ENCODE results near the gene MEIS2.
"Not testable (repeated sequence)": the region's sequence is repeated elsewhere in the genome, so short reads cannot be mapped to it uniquely, and the experiment has no call there.

MEIS2 gene

DNA sequence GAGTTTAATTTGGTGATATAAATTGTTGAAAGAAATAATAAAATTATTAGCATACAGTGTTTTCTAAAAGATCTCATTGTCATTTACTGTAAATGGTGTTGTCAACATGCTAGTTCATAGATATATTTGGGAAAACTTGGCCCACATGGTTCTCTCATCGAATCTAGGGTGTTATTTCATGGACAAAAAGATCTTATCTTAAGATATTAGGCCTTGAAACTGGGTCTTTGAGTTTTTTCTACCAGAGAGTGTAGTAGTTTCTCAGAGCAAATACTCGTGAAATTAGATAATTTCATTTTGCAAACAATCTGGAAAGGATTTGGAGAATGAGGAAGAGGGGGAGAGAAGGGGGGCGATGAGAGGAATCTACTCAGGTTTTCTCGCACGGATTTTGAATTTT lies 107.9 kb downstream of the MEIS2 start:
- TF ChIP-seq, protein P1, sequence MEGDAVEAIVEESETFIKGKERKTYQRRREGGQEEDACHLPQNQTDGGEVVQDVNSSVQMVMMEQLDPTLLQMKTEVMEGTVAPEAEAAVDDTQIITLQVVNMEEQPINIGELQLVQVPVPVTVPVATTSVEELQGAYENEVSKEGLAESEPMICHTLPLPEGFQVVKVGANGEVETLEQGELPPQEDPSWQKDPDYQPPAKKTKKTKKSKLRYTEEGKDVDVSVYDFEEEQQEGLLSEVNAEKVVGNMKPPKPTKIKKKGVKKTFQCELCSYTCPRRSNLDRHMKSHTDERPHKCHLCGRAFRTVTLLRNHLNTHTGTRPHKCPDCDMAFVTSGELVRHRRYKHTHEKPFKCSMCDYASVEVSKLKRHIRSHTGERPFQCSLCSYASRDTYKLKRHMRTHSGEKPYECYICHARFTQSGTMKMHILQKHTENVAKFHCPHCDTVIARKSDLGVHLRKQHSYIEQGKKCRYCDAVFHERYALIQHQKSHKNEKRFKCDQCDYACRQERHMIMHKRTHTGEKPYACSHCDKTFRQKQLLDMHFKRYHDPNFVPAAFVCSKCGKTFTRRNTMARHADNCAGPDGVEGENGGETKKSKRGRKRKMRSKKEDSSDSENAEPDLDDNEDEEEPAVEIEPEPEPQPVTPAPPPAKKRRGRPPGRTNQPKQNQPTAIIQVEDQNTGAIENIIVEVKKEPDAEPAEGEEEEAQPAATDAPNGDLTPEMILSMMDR (IDR thresholded peaks at IDR 0.05; ENCODE audit: unreplicated experiment in 3 of 3): no peak
- H3K36me3 Mint-ChIP-seq (ENCODE audit: low read depth): peaks cover 76% of the 10 kb centered on the region
- no peaks in the 10 kb centered on the region for H3K27me3 Mint-ChIP-seq (ENCODE audit: low read depth)
- H3K27ac Mint-ChIP-seq: no peak overlapping the region
- peaks cover 11% of the 10 kb centered on the region for H3K4me1 Mint-ChIP-seq
- H3K4me3 Mint-ChIP-seq: no peak overlapping the region
- no peaks in the 10 kb centered on the region for H3K9me3 Mint-ChIP-seq

DNA sequence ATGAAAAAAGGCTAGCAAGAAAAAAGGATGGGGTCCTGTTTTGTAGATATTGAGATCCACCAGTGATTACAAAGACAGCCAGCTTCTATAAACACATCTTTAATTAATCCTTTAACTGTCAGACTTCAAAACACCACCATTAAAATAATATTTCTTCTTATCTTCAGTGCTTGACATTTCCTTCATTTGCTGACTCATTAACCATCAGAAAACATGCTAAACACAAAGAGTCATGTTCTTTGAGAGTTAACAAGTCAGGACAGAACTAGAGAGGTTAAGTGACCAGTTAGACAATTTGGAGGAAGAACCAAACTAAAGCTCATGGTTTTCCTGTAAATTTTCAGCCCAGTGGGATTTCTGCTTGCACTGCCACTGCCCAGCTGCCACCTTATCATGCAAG lies 111.4 kb downstream of the MEIS2 start:
- TF ChIP-seq, protein P1 (IDR thresholded peaks at IDR 0.05; ENCODE audit: unreplicated experiment in 3 of 3): no peak
- no peak overlapping the region for H3K27ac Mint-ChIP-seq
- no peaks in the 10 kb centered on the region for H3K27me3 Mint-ChIP-seq (ENCODE audit: low read depth)
- no peak overlapping the region for H3K4me3 Mint-ChIP-seq
- H3K4me1 Mint-ChIP-seq: peaks cover 4% of the 10 kb centered on the region
- peaks cover 87% of the 10 kb centered on the region for H3K36me3 Mint-ChIP-seq (ENCODE audit: low read depth)
- peaks cover 27% of the 10 kb centered on the region for H3K9me3 Mint-ChIP-seq

GRCh38 chr15:36982430-36982829 lies 117.9 kb downstream of the MEIS2 start:
- Mint-ChIP-seq H3K27me3 (ENCODE audit: low read depth) (no peaks in the 10 kb centered on the region), H3K36me3 (ENCODE audit: low read depth) (peaks cover 81% of the 10 kb centered on the region), H3K9me3 (peaks cover 53% of the 10 kb centered on the region), H3K27ac (no peak overlapping the region), H3K4me1 (no peaks in the 10 kb centered on the region), H3K4me3 (no peak overlapping the region)
- TF ChIP-seq, protein P1 (IDR thresholded peaks at IDR 0.05; ENCODE audit: unreplicated experiment in 3 of 3): no peak

GRCh38 chr15:36980281-36980680 lies 120.1 kb downstream of the MEIS2 start:
- not testable (repeated sequence) for H3K27me3 Mint-ChIP-seq (ENCODE audit: low read depth); H3K4me1 Mint-ChIP-seq; H3K27ac Mint-ChIP-seq; H3K4me3 Mint-ChIP-seq
- peaks cover 39% of the 10 kb centered on the region for H3K9me3 Mint-ChIP-seq
- peaks cover 76% of the 10 kb centered on the region for H3K36me3 Mint-ChIP-seq (ENCODE audit: low read depth)

GRCh38 chr15:36978625-36979024 lies 121.7 kb downstream of the MEIS2 start:
- Mint-ChIP-seq H3K9me3 (peaks cover 23% of the 10 kb centered on the region), H3K36me3 (ENCODE audit: low read depth) (peaks cover 75% of the 10 kb centered on the region), H3K27ac (no peak overlapping the region), H3K4me1 (no peaks in the 10 kb centered on the region), H3K27me3 (ENCODE audit: low read depth) (no peaks in the 10 kb centered on the region), H3K4me3 (no peak overlapping the region)
- TF ChIP-seq, protein P1 (IDR thresholded peaks at IDR 0.05; ENCODE audit: unreplicated experiment in 3 of 3): no peak

- Mint-ChIP-seq H3K4me1 (no peaks in the 10 kb centered on the region), H3K9me3 (peaks cover 20% of the 10 kb centered on the region), H3K36me3 (ENCODE audit: low read depth) (peaks cover 76% of the 10 kb centered on the region), H3K27me3 (ENCODE audit: low read depth) (no peaks in the 10 kb centered on the region), H3K4me3 (no peak overlapping the region), H3K27ac (no peak overlapping the region)
- TF ChIP-seq, protein P1 (IDR thresholded peaks at IDR 0.05; ENCODE audit: unreplicated experiment in 3 of 3): no peak
These were observed 122.2 kb downstream of the MEIS2 start for GRCh38 chr15:36978126-36978525.

Data from nephron (organoid).